Measurements from ENCODE around the gene LRRC9.
"Not testable (repeated sequence)": the region's sequence is repeated elsewhere in the genome, so short reads cannot be mapped to it uniquely, and the experiment has no call there.

Gene LRRC9

DNA sequence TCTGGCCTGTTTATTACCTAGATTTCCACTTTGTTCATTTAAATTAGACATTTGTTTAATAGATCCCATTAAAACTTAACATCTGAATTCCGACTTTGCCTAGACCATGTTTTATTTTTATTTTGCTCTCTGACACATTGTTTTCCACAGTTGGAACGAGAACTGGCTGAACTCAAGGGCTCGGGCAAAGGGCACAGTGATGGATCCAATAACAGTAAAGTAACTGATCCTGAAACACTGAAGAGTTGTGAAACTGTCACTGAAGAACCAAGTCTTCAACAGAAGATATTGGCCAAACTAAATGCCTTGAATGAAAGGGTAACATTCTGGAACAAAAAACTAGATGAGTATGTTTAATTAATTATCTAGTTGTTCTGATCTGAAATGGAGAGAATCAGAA is 39.7 kb downstream of the LRRC9 start:
- no peak for DNase-seq

DNA sequence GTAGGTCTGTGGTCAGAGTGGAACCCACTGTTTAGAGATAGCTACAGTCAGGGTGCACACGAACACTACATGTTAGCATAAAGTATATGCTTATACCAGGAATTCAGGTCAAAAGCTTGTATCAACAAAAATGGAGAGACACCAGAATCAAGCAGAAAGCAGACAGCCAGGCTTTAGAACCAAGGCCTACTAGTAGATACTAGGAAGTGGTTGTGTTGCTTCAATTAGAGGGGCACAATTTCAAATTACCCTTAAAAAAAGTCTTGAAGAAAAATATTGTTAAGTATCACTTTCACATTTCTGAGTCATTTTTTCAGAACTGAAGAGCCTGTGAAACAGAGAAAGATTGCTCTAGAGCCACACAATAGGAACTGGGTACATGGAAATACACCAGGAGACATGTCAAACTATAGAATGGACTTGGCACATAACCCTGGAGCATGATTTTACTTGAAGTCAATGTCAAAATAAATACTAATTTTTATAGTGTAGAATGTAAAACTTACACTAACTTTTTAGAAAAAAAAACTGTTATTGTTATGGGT is 41.6 kb downstream of the LRRC9 start:
- no peak for DNase-seq

DNA sequence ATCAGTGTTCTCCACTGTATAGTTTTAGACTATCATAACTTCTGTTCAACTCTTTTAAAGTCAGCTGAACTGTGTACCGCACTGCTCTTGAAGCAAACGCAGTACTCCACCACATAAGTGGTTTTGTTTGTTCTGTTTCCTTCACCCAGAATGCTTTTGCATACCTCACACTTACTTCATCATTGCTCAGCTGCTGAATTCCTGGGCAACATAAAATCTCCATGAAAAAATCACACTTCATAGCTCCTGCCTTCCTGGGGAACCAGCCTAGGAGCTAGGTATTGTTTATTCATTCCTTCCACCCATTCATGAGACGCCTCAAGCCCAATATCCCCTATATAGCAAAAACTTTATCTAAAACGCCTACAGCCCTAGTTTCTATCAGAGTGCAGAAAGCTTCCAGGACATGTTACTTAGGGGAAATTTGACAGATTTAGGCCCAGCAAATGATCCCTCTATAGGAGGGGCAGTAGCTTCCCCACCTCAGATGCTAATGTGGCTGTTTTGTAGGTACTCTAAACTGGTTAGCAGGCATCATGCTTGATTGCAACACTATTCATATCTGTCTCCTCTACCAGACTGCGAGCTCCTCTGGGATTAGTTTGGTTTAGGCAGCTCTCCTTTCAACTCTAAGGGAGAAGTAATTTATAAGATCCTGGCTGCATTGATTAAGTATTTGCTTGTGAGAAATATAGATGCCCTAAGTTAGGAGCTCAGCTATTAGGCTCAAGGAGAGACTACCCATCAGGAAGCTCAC is 44.5 kb downstream of the LRRC9 start:
- DNase-seq = no peak

DNA sequence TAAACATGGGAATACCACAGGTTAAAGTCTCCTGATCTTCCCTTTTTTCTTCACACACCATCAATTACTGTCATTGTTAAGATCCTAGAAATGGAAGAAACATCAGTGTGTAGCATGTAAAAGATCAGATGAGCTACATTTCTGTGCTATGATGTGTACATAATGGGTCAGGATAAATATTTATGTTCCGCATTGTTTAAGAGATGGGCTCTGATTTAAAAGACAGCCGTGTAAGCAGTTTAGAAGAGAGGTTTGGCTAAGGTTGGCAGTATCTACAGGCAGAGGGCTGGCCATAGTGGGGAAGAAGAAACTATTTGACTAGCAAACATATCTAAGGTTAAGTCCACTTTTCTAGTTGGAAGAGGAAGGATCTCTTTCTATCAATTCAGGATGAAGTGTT is 49.4 kb downstream of the LRRC9 start:
- DNase-seq = no peak

DNA sequence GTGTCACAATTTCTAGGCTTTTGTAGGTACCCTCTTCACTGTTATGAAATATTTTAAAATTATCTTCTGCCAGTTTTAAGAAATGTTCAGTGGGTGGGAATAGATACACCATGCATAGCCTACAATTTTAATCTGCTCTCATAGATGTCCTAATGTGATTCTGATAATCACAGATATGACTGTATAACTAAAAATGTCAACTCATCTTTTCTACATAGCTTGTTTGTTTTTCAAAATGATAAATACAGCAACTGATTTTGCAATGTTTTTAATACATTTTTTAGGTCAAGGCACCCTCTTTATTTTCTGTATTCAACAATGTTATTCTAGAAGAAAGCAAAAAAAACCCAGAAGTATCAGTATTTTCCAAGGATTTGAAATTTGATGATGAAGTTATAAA is 61.6 kb downstream of the LRRC9 start:
- no peak for DNase-seq

DNA sequence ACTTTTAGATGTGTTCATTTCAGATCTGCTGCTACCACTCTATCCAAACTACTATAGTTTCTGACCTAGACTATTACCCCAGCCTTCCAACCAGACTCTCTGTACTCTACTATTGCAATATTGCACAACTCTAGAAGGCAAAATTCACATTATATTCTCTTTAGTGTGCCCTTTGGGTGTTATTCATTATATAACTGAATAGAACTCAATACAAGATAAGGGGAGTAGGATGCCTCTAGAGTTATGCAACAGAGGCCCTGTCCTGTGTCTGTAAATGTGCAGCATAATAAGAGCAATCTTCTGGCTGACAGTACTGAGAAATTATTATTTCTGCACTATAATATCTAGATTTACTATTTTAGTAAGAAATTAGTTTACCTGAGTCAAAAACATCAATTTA is 63.1 kb downstream of the LRRC9 start:
- no peak for DNase-seq

DNA sequence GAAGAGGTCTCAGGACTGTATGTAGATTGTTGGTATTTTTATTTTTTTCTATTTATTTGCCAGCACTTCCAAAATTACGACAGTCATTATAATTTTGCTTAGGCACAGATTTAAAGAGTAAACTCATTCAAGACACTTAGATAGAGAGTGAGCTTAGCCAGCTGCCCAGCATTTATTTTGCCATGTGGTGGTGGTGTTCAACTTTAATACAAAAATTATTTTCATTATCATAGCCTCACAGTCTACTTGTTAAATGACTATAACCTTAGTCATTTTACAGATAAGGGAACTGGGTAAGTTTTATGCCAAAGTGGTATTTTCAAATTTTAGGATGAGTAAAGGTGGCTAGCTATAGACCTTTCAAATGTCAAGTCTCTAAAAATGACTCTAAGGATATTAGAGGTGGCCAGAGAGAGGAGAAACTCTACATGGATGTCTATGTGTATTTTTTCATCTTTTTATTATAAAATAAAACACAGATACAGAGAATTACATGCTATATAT is 66.7 kb downstream of the LRRC9 start:
- no peak for DNase-seq

DNA sequence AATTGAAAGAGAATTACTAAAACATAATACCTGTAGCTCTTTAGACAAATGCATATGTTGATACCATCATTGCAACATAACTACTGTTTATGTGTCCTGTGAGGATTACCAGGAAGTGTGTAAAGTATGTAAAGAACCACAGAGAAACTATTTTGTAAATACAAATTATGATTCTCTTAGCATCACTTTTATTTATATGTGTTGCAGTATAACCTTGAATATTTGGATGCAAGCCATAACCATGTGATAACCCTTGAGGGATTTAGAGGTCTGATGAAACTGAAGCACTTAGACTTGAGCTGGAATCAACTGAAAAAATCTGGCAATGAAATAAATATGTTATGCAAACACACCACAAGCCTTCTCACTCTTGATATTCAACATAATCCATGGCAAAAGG is 77.5 kb downstream of the LRRC9 start:
- DNase-seq = no peak

DNA sequence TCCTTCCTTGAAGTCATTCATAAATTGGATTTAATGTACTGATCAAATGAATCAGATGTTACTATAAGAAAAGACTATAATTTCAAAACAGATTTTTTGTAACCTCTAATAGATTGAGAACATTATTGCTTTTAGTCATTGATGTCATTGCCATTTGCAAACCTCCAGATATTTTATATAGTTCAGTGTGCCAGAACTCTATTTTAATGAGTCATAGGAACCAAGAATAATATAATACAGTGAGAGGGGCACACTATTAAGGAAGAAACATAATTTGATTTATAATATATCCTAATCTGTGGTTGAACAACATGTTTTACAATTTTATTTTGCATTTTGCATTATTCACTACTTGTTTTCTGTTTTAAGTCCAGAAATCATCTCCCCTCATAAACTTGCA is 78.0 kb downstream of the LRRC9 start:
- no peak for DNase-seq

DNA sequence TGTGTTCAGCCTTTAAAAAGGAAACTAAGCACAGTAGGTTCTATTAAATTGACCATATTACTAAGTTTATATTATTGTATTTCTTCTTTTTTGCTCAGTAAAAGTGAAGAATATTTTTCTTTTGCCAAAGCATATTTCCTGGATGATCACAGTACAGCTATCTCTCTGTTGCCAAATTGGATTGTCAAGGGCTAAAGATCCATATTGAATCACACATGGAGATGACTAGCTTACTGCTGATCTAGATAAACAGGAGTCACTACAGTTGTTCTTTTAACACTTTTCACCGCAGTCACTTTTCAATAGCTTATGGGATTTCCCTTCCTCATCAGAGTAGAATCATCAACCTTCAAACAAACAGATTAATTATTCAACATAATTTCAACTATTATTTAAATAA is 78.6 kb downstream of the LRRC9 start:
- no peak for DNase-seq

DNA sequence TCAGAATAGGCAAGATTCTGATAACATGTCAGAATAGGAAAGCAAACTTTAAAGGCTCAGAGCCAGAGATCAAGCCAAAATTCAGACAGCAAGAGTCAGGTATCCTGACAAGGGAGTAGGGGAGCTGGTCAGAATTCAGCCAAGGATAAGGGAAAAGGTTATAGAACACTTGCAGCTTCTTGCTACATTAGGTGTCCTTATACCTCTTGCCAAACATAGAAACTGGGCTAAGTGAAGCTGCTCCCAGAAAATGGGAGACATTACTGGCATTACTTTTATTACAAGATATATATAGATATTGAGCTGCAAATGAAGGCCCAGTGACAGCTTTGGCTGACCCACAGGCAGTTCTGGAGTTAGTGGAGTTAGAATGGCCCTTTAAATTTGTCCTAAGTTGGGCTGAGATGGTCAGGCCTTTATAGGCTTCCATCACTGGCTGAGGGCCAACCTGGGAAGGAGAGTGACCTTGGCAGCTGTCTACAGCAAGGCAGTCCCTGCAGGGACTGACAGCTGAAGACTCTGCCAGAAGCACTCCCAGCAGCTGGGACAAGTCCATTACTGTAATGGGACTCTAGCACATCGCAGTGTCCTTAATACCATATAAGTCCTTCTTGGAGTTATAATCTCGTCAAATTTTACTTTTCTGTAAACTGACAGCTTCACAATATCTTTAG is 83.0 kb downstream of the LRRC9 start:
- no peak for DNase-seq

DNA sequence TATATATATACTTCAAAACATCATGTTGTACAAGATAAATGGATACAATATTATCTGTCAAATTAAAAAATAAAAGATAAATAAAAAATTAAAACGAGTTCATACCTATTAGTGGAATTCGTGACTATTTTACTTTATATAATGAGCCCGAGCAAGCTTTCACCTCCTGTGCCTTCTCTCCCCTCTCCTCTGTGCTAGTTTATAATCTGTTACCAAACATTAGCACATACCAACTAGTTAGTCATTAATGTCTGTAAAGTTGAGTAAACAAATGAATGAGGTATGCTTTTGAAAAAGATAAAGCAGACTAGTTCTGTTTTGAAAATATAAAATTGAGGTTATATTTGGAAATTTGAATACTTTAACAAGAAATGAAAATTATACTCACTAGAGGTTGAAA is 84.0 kb downstream of the LRRC9 start:
- DNase-seq = no peak

DNA sequence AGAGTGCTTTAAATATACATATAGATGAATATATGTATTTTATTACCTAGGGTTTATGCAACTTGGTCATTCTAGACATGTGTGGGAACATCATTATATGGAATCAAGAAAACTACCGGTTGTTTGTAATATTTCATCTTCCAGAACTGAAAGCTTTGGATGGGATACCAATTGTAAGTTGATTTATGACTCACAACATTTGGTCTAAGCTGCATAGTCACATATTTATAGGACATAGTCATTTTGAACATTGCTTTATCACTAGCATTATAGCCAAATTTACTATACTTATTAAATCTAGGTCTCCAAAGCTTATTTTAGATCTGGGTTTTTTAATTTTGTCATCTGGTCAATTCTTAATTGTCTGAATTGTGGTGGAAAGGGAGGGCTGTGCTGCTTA is 88.1 kb downstream of the LRRC9 start:
- DNase-seq = no peak

DNA sequence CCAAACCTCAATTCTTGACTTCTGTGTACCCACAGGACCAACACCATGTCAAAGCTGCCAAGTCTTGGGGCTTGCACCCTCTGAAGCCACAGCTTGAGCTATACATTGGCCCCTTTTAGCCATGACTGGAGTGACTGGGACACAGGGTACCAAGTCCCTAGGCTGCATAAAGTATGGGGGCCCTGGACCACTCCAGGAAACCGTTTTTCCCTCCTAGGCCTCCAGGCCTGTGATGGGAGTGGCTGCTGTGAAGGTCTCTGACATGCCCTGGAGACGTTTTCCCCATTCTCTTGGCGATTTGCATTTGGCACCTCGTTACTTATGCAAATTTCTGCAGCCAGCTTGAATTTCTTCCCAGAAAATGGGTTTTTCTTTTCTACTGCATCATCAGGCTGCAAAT is 90.3 kb downstream of the LRRC9 start:
- not testable (repeated sequence) for DNase-seq

DNA sequence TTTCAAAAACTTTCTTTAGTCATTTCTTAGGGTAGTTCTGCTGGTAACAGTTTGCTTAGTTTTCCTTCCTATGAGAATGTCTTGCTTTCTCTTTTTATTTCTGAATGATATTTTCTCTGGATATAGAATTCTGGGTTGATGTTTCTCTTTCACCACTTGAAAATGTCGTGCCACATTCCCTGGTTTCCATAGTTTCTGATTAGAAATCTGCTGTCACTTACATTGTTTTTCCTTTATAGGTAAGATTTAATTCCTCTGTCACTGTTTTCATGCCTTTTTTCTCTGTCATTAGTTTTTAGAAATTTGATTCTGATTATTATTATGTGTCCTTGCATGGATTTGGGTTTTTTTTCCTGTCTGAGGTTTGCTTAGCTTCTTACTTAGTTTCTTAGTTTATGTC is 94.5 kb downstream of the LRRC9 start:
- no peak for DNase-seq

DNA sequence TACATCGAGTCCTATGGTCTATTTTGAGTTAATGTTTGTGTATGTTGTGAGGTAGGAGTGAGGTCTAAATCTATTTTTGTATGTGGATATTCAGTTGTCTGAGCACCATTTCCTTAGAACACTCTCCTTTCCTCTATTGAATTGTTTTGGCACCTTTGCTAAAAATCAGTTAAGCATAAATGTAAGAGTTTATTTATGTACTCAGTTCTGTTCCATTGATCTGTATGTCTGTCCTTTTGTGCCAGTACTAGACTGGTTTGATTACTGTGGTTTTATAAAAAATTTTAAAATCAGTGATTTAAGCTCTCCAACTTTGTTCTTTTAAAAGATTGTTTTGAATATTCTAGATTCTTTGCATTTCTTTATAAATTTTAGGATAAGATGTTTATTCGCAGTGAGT is 101.7 kb downstream of the LRRC9 start:
- no peak for DNase-seq

DNA sequence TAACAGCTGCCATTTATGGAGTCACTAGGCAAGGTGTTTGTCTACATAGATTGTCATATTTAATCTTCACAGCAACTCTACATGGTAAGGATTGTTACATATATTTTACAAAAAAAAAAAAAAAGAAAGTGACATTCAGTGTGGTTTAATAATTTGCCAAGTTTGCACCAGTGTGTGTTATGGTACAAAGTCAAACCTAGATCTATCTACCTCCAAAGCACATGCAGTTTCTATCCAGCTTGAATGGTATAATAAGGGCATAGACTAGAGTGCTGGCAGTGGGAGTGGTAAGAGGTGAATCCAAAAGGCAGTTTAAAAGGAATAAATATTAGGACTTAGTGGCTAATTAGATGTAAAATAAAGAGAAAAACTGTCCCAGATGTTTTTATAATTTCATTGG is 105.6 kb downstream of the LRRC9 start:
- DNase-seq = no peak

DNA sequence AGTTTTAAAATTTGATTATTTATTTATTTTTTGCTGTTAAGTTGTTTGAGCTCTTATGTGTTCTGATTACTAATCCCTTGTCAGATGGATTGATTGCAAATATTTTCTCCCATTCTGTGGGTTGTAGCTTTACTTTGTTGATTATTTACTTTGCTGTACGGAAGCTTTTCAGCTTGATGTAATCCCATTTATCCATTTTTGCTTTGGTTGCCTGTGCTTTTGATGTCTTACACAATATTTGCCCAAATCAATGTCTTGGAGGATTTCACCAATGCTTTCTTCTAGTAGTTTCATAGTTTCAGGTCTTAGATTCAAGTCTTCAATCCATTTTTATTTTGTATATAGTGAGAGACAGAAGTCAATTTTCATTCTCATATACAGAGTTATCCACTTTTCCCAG is 115.2 kb downstream of the LRRC9 start:
- DNase-seq = no peak

DNA sequence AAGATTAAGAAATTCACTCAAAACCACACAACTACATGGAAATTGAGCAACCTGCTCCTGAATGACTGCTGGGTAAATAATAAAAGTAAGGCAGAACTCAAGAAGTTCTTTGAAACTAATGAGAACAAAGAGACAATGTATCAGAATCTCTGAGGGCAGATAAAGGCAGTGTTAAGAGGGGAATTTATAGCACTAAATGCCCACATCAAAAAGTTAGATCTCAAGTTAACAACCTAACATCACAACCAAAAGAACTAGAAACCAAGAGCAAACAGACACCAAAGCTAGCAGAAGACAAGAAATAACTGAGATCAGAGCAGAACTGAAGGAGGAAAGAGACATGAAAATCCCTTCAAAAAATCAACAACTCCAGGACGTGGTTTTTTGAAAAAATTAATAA is 128.0 kb downstream of the LRRC9 start:
- not testable (repeated sequence) for DNase-seq

DNA sequence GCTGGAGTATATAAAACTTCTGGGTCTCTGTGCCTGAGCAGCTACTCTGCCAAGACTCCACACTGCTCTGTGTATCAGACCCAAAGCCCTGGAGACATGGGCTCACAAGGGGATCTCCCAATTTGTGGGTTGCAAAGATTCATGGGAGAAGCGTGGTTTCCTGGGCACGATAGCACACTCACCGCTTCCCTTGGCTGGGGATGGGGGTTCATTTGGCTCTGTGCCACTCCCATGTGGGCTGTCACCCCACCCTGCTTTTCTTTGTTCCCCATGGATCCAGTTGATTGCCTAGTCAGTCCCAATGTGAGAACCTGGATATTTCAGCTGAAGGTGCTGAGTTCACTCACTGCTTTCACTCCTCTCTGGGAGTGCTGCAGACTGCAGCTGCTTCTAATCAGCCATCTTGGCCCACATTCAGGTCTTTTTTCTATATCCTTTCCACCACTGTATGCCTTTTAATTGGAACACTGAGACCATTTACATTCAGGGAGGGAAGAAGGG is 131.8 kb downstream of the LRRC9 start:
- no peak for DNase-seq

DNA sequence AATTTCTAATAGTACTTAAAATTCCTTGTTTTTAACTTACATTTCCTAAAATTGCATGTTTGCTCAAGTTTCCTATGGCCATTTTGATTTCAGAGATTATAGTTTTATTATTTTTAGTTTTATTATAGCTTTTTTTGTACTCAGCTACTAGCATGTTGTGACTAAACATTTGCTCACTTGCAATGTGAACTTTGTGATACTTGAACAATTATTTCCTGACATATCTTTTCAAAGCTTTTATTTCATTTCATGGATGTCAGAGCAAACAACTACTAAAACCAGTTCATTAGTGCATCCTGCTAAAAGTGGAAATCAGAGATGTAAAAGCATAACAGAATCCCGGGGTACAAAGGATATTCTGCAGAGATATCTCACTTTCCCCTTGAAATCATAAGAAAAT is 138.1 kb downstream of the LRRC9 start:
- DNase-seq = no peak

DNA sequence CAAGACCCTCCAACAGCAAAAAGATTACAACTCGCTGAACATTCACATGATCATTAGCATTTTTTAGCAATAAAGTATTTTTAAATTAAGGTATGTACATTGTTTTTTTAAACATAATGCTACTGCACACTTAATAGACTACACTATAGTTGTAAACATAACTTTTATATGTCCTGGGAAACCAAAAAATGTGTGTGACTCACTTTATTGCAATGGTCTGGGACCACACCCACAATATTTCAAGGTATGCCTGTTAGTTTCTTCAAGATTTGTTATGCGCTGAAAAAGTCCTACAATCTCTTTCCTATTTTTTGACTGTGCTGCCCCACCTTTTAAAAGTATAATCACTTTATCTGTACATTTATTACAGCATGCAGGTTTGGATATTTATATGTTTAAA is 141.4 kb downstream of the LRRC9 start:
- DNase-seq = no peak

DNA sequence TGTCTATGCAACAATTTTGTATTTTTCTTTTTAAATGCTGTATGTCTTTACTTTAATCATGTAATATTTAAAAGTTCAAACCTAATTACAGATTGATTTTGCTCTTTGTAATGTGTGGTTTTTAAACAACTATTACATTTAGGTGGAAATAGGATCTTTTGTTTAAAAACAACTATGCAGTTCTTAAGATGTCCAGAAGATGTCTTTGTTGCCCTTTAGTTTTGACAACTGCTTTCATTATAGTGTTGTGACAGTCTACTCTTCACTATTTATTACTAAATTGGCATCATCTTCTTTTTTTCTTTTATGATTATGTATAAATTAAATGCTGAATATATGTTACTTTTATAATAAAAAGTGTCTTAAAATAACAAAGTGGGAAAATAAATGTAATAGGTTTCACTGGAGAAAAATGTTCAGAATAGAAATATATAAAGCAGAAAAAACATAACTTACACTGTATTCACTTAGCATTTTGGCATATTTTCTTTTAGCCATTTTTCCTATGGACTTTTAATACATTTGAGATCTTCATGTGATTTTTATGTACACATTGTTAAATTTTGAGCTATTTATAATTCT is 144.6 kb downstream of the LRRC9 start:
- no peak for DNase-seq

DNA sequence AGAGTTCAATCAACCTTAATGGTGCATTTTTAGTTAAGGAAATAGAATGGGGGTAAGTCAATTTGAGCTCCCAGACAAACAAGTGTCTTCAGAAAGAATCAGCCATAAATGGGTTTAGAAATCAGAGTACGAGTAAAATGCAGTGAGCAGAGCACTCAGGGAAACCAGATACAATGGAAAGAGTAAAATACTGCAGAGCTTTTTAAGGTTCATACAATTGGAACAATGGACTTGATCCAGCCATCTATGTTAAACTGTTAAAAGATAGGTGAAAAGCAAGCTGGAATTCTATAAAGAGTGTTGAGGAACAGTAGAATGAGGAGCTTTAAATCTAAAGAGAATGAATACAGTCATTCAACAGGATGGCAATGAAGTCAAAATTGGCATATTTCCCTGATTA is 147.9 kb downstream of the LRRC9 start:
- no peak for DNase-seq
